ENCODE results near the gene ANO1.

GRCh38 chr11:70174547-70175235 is 96.6 kb downstream of the ANO1 start:
- TF ChIP-seq CTCF (IDR thresholded peaks at IDR 0.05) (no peak), POLR2A (IDR thresholded peaks at IDR 0.05) (no peak)
